Measurements from ENCODE around the gene TPST2.

DNA sequence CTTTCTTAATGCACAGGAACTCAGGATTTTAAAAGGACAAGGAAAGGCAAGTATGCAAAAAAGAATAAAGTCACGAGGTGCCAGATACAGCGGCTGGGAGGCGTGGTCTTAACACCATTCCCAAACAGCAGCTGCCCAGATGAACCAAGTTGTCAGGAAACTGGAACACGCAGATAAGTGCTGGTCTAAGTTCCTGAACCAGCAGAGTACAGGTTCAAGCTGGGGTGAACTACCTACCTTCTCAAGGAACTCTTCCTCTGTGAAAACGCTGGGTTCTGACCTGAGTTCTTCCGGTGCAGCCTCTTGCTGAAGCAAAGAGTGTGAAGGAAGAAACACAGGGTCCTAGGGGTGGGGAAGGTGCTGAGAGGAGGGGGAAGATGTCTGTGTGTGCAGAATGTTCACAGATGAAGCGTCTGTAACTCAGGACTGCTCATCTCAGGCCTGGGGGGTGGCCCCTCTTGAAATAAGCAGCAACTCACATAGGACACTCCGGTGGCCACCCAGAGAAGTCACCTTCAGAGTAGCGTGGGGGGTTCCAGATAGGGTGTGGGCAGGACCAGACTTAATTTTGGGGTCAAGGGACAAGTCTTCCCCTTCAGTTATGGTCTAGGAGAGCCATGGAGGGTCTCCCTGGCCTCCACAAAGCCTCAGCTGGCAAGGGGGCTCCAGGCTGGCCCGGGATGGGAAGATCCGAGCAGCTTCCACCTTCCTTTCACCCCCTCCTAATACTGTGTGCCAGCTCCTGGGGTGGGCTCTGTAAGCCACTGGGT is 3.2 kb downstream of the TPST2 start:
- TF ChIP-seq, protein P1, sequence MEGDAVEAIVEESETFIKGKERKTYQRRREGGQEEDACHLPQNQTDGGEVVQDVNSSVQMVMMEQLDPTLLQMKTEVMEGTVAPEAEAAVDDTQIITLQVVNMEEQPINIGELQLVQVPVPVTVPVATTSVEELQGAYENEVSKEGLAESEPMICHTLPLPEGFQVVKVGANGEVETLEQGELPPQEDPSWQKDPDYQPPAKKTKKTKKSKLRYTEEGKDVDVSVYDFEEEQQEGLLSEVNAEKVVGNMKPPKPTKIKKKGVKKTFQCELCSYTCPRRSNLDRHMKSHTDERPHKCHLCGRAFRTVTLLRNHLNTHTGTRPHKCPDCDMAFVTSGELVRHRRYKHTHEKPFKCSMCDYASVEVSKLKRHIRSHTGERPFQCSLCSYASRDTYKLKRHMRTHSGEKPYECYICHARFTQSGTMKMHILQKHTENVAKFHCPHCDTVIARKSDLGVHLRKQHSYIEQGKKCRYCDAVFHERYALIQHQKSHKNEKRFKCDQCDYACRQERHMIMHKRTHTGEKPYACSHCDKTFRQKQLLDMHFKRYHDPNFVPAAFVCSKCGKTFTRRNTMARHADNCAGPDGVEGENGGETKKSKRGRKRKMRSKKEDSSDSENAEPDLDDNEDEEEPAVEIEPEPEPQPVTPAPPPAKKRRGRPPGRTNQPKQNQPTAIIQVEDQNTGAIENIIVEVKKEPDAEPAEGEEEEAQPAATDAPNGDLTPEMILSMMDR (IDR thresholded peaks at IDR 0.05; ENCODE audit: low read depth, low read length, poor library complexity, severe bottlenecking), result no peak
- no peak for TF ChIP-seq EZH2phosphoT487 (IDR thresholded peaks at IDR 0.05; ENCODE audit: borderline replicate concordance, low read length)
